HG03103 (cell line): ENCODE results near the gene ZNF628.

ENCODE experiments used
- ATAC-seq: cut with Tn5 transposase; IDR thresholded peaks from one replicate; pipeline ENCODE4 v1.9.1; 2021; ENCODE audit warnings: low read depth; ENCODE audit not compliant: unreplicated experiment

ZNF628 gene

GRCh38 chr19:55526216-55527196 lies 50.1 kb downstream of the ZNF628 start:
- ATAC-seq = no peak

GRCh38 chr19:55527197-55528029 lies 51.0 kb downstream of the ZNF628 start:
- no peak for ATAC-seq

GRCh38 chr19:55528030-55528803 lies 51.8 kb downstream of the ZNF628 start:
- no peak for ATAC-seq

GRCh38 chr19:55529636-55530234 lies 53.3 kb downstream of the ZNF628 start:
- ATAC-seq = no peak

GRCh38 chr19:55530996-55531395 lies 54.6 kb downstream of the ZNF628 start:
- no peak for ATAC-seq
